HCT116 (cell line): ENCODE data around the gene SLC38A9. TPM values are rescaled to one million over a fixed set of nuclear protein-coding genes. Genes with fewer than 3 reads are reported as not detected.

Source experiments
- ATAC-seq: fragments of 200-7000 bp; cut with Tn5 transposase; 2 replicates; pipeline ENCODE4 v1.9.1; 2020; ENCODE audit warnings: mild to moderate bottlenecking, moderate library complexity
- Bru-seq: library from RNA; stranded (reverse); fragments of 400-500 nt; gene quantifications from one replicate; lab custom pipeline; 2021; lab: Mats Ljungman, UMichigan
- BruChase-seq, 2 experiments: library from RNA; stranded (reverse); fragments of 400-500 nt; gene quantifications; one replicate each; lab custom pipeline; 2021; lab: Mats Ljungman, UMichigan
- BruUV-seq: library from RNA; stranded (reverse); fragments of 400-500 nt; replicated peaks from 2 replicates; lab custom pipeline; 2021; lab: Mats Ljungman, UMichigan
- CTCF ChIA-PET: fragments of 300-600 bp; sonication (Branson Sonifier 250); formaldehyde crosslinking; loops from one replicate; lab custom pipeline; 2021; ENCODE audit warnings: antibody characterized with exemption; lab: Charles Lee
- POLR2A ChIA-PET: fragments of 300-600, 350-600 bp; sonication (Branson Sonifier 250); formaldehyde crosslinking; loops from one replicate; lab custom pipeline; 2021; ENCODE audit warnings: antibody characterized with exemption; lab: Charles Lee
- RAD21 ChIA-PET, 2 experiments: fragments of 300-600 bp; sonication (Branson Sonifier 250); formaldehyde crosslinking; loops; one replicate each; lab custom pipeline; 2023; ENCODE audit warnings: low total read pairs in 2 of 2; ENCODE audit not compliant: uncharacterized antibody in 2 of 2, unreplicated experiment in 2 of 2, low non-redundant PET in 1 of 2; lab: Charles Lee
- DNase-seq: peaks from one replicate; pipeline ENCODE4 v3.0.0-alpha.2; 2010; ENCODE audit warnings: low read depth, low spot score
- H2AFZ ChIP-seq: fragments of 200-600 bp; shearing (Covaris generic), sonication (generic); 2 replicates; pipeline ENCODE4 v1.6.1; 2017; ENCODE audit warnings: low read depth, mixed run types, mixed read lengths, antibody characterized with exemption, low read length; ENCODE audit not compliant: poor library complexity, severe bottlenecking
- H3K27ac ChIP-seq: 2 replicates; pipeline ENCODE4 v1.5.1; 2012; ENCODE audit warnings: low read depth, low read length
- H3K27me3 ChIP-seq: fragments of 200-600 bp; sonication (generic); 2 replicates; pipeline ENCODE4 v1.6.1; 2016; ENCODE audit warnings: mixed run types, low read length, mixed read lengths; ENCODE audit not compliant: insufficient read depth
- H3K36me3 ChIP-seq, 2 experiments: fragments of 200-500 bp in 1 of 2; fragments of 200-600 bp in 1 of 2; sonication (Bioruptor generic) in 1 of 2; sonication (generic) in 1 of 2; 2 replicates each; pipeline versions ENCODE4 v1.5.1 to v1.6.1; 2014 to 2016; ENCODE audit warnings: low read length in 2 of 2, inconsistent platforms in 1 of 2, mixed read lengths in 1 of 2, mixed run types in 1 of 2; ENCODE audit not compliant: insufficient read depth in 2 of 2, control insufficient read depth in 1 of 2
- H3K4me1 ChIP-seq, 2 experiments: fragments of 200-600 bp in 1 of 2; sonication (generic) in 1 of 2; 2 replicates each; pipeline versions ENCODE4 v1.5.1 to v1.6.1; 2012 to 2017; ENCODE audit warnings: low read length in 2 of 2, inconsistent platforms in 1 of 2, mild to moderate bottlenecking in 1 of 2, mixed read lengths in 1 of 2, mixed run types in 1 of 2, moderate library complexity in 1 of 2; ENCODE audit not compliant: insufficient read depth in 2 of 2, control insufficient read depth in 1 of 2
- H3K4me2 ChIP-seq: fragments of 200-600 bp; sonication (generic); 2 replicates; pipeline ENCODE4 v1.6.1; 2017; ENCODE audit warnings: mixed run types, low read length, mixed read lengths
- H3K4me3 ChIP-seq, 2 experiments: fragments of 200-600 bp in 1 of 2; sonication (generic) in 1 of 2; replicated peaks in 1 of 2; 2 replicates each; pipeline ENCODE4 v1.5.1; 2011 to 2016; ENCODE audit warnings: low read length in 2 of 2, control low read depth in 1 of 2, low read depth in 1 of 2, mild to moderate bottlenecking in 1 of 2, mixed read lengths in 1 of 2, mixed run types in 1 of 2
- H3K79me2 ChIP-seq: fragments of 200-600 bp; sonication (generic); 2 replicates; pipeline ENCODE4 v1.6.1; 2017; ENCODE audit warnings: mild to moderate bottlenecking, mixed run types, low read length, moderate library complexity, mixed read lengths; ENCODE audit not compliant: insufficient read depth
- H3K9ac ChIP-seq: fragments of 200-600 bp; sonication (generic); 2 replicates; pipeline ENCODE4 v1.6.1; 2016; ENCODE audit warnings: low read length, mixed read lengths
- H3K9me2 ChIP-seq: fragments of 200-600 bp; sonication (generic), shearing (Covaris generic); 2 replicates; pipeline ENCODE4 v1.6.1; 2017; ENCODE audit warnings: mixed run types, mild to moderate bottlenecking, moderate library complexity; ENCODE audit not compliant: insufficient read depth
- H3K9me3 ChIP-seq, 2 experiments: fragments of 200-500 bp in 1 of 2; fragments of 200-600 bp in 1 of 2; sonication (Bioruptor generic) in 1 of 2; sonication (generic) in 1 of 2; 2 replicates each; pipeline ENCODE4 v1.6.1; 2014 to 2017; ENCODE audit warnings: low read length in 2 of 2, mixed read lengths in 2 of 2, inconsistent platforms in 1 of 2, low read depth in 1 of 2, mild to moderate bottlenecking in 1 of 2, mixed run types in 1 of 2, moderate library complexity in 1 of 2; ENCODE audit not compliant: control insufficient read depth in 1 of 2, insufficient read depth in 1 of 2
- H4K20me1 ChIP-seq: fragments of 200-600 bp; sonication (generic), shearing (Covaris generic); 2 replicates; pipeline ENCODE4 v1.6.1; 2017; ENCODE audit warnings: mixed run types, mild to moderate bottlenecking, moderate library complexity; ENCODE audit not compliant: insufficient read depth
- ATF3 ChIP-seq: IDR thresholded peaks from 2 replicates; pipeline ENCODE4 v1.6.1; 2012
- CBX3 ChIP-seq: IDR thresholded peaks from 2 replicates; pipeline ENCODE4 v1.6.1; 2012; ENCODE audit warnings: low read depth
- CEBPB ChIP-seq: IDR thresholded peaks from 2 replicates; pipeline ENCODE4 v1.6.1; 2012; ENCODE audit warnings: low read depth
- EGR1 ChIP-seq: IDR thresholded peaks from 2 replicates; pipeline ENCODE4 v1.6.1; 2012; ENCODE audit warnings: low read depth
- ELF1 ChIP-seq: IDR thresholded peaks from 2 replicates; pipeline ENCODE4 v1.6.1; 2012; ENCODE audit warnings: low read depth, borderline replicate concordance
- EZH2 ChIP-seq: fragments of 200-600 bp; sonication (generic); IDR thresholded peaks from 2 replicates; pipeline ENCODE4 v1.6.1; 2017; ENCODE audit warnings: antibody characterized with exemption, mixed run types
- EZH2phosphoT487 ChIP-seq: fragments of 200-600 bp; IDR thresholded peaks from 2 replicates; pipeline ENCODE4 v1.6.1; 2018; ENCODE audit warnings: antibody characterized with exemption, borderline replicate concordance
- FOSL1 ChIP-seq: IDR thresholded peaks from 2 replicates; pipeline ENCODE4 v1.6.1; 2012; ENCODE audit warnings: low read depth
- JUND ChIP-seq: IDR thresholded peaks from 2 replicates; pipeline ENCODE4 v1.6.1; 2012
- MAX ChIP-seq: IDR thresholded peaks from 2 replicates; pipeline ENCODE4 v1.6.1; 2012
- POLR2A ChIP-seq: IDR thresholded peaks from 2 replicates; pipeline ENCODE4 v1.7.0; 2011; ENCODE audit warnings: borderline replicate concordance; ENCODE audit not compliant: insufficient read depth, insufficient read length; ENCODE audit errors: extremely low read depth
- POLR2AphosphoS5 ChIP-seq: IDR thresholded peaks from 2 replicates; pipeline ENCODE4 v1.6.1; 2011; ENCODE audit warnings: mild to moderate bottlenecking, low read depth, low read length, moderate library complexity
- RAD21 ChIP-seq: IDR thresholded peaks from 2 replicates; pipeline ENCODE4 v1.6.1; 2012; ENCODE audit warnings: low read depth, mild to moderate bottlenecking
- SIN3A ChIP-seq: IDR thresholded peaks from 2 replicates; pipeline ENCODE4 v1.6.1; 2012; ENCODE audit warnings: low read depth
- SRF ChIP-seq: IDR thresholded peaks from 2 replicates; pipeline ENCODE4 v1.6.1; 2012; ENCODE audit warnings: low read depth
- TCF7L2 ChIP-seq: IDR thresholded peaks from 2 replicates; pipeline ENCODE4 v1.7.0; 2011; ENCODE audit warnings: borderline replicate concordance, inconsistent platforms; ENCODE audit not compliant: insufficient read depth, insufficient read length; ENCODE audit errors: extremely low read depth
- YY1 ChIP-seq: IDR thresholded peaks from 2 replicates; pipeline ENCODE4 v1.6.1; 2011; ENCODE audit warnings: low read length, low read depth, moderate library complexity, mild to moderate bottlenecking; ENCODE audit not compliant: insufficient replicate concordance; ENCODE audit errors: extremely low read depth
- ZBTB33 ChIP-seq: IDR thresholded peaks from 2 replicates; pipeline ENCODE4 v1.6.1; 2011; ENCODE audit warnings: mild to moderate bottlenecking, low read length, moderate library complexity; ENCODE audit not compliant: insufficient replicate concordance; ENCODE audit errors: extremely low read depth
- ZNF274 ChIP-seq: fragments of 200-500 bp; sonication (Bioruptor generic); IDR thresholded peaks from 2 replicates; pipeline ENCODE4 v1.6.1; 2014; ENCODE audit warnings: mild to moderate bottlenecking, low read depth, low read length, inconsistent platforms
- intact Hi-C: fragments of 100-400 bp; cut with micrococcal nuclease; formaldehyde crosslinking; loops from 2 replicates; pipeline ENCODE4 v1.10.0; 2022
- long read RNA-seq: library from polyadenylated mRNA; unstranded; transcript quantifications from one replicate; pipeline ENCODE4 v2.0.0, GENCODE V29; 2021; ENCODE audit not compliant: unreplicated experiment
- polyA plus RNA-seq: library from polyadenylated mRNA; unstranded; fragments of >200 nt; gene quantifications from 2 replicates; pipeline ENCODE4 v1.2.1, GENCODE V29; 2012; ENCODE audit warnings: missing spikeins
- total RNA-seq: library from RNA; stranded (reverse); gene quantifications from one replicate; pipeline ENCODE4 v1.2.1, GENCODE V29; 2021; ENCODE audit not compliant: unreplicated experiment

Gene SLC38A9, protein sequence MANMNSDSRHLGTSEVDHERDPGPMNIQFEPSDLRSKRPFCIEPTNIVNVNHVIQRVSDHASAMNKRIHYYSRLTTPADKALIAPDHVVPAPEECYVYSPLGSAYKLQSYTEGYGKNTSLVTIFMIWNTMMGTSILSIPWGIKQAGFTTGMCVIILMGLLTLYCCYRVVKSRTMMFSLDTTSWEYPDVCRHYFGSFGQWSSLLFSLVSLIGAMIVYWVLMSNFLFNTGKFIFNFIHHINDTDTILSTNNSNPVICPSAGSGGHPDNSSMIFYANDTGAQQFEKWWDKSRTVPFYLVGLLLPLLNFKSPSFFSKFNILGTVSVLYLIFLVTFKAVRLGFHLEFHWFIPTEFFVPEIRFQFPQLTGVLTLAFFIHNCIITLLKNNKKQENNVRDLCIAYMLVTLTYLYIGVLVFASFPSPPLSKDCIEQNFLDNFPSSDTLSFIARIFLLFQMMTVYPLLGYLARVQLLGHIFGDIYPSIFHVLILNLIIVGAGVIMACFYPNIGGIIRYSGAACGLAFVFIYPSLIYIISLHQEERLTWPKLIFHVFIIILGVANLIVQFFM
- total RNA-seq (12.6 TPM), Bru-seq, nascent RNA (percentile 61 among the genes with signal in this experiment), BruChase-seq, experiment 1, labeled RNA remaining after a 6-hour chase (percentile 57 among the genes with signal in this experiment), BruChase-seq, experiment 2, labeled RNA remaining after a 2-hour chase (percentile 63 among the genes with signal in this experiment)
- polyA plus RNA-seq: 7.9 and 8.8 TPM in 2 replicates
- long read RNA-seq, transcript SLC38A9-202 (16 exons, 2,927 nt): major isoform, 8 of 17 reads
- long read RNA-seq, partial matches to known transcripts: 0 of 17 reads
- long read RNA-seq, other reads (novel, unspliced or antisense): 8 of 17 reads

DNA sequence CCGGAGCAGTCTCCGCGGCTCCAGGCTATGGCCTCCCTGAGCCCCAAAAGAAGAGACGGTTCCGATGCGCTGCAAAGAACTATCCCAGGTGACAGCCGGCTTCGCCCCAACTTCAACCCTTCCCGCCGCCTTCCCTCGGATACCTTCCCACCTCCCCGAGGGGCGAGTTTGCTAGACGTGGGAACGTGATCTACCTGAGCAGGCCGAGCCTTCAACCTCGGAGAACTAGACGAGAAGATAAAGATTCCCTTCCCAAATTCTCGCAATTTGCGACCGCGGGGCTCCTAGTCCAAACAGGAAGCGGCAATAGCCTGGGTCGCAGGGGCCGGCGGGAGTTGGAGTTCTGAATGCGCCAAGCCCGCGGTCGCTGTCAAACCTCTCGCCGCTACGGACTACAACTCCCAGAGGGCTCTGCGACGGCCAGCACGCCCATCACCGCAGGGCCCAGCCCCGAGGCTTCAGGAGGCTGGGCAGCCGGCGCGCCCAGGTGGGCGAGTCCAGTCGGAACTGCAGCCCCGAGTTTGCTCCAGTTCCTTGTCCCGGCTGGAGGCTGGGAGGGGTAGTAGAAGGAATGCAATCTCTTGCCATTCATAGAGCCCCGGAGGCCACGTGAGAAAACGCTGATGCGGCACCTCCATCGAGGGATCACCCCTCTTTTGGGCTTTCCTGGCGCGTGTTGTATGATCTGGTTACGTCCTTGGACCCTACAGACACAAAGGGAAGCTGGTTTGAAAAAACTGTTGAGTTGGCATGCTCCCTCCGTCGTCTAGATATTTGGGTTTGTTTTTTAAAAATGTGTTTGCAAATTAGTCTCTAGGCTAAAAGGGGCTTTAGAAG is at the start of gene SLC38A9:
SLC38A9 (minus strand) TSS at position 302 of the 837 bp plus-strand sequence. CDS start 14,366 bp downstream, outside the sequence.
- H3K9me2 ChIP-seq: no peaks in the 10 kb centered on the region
- no peaks in the 10 kb centered on the region for H4K20me1 ChIP-seq
- no peaks in the 10 kb centered on the region for H3K9me3 ChIP-seq
- POLR2A ChIA-PET: no interaction called here
- H2AFZ ChIP-seq: peak within 1 kb of the TSS; percentile 34
- no peaks in the 10 kb centered on the region for H3K27me3 ChIP-seq
- peak; percentile 83 for DNase-seq
- peak within 1 kb of the TSS; percentile 76 for H3K9ac ChIP-seq
- no peaks in the 10 kb centered on the region for H3K36me3 ChIP-seq
- H3K4me3 ChIP-seq: peak within 1 kb of the TSS; percentile 93 to 97
- ATAC-seq: peak; percentile 100
- peaks cover 6 to 14% of the 10 kb centered on the region in 2 experiments; a peak in 2 of 4 replicates for H3K4me1 ChIP-seq
- intact Hi-C loops: loop anchor here (5.0 kb wide), 2 partner anchors 210 to 490 kb away; no protein-coding TSS in a partner anchor
- BruUV-seq: TSS peak; percentile 88
- RAD21 ChIA-PET: no interaction called here
- H3K4me2 ChIP-seq: peak within 1 kb of the TSS; percentile 87
- no peaks in the 10 kb centered on the region for H3K79me2 ChIP-seq
- no peak within 1 kb of the TSS; the same call in 1 of the 2 replicates for H3K27ac ChIP-seq
- CTCF ChIA-PET: interaction anchor here (0.8 kb wide), 1 partner anchor 224 kb away, joined by 3 read pairs; no protein-coding TSS in a partner anchor
- no peak for TF ChIP-seq CEBPB
- no peak for TF ChIP-seq ZNF274
- TF ChIP-seq FOSL1: no peak
- peak; percentile 28 for TF ChIP-seq TCF7L2
- peak; percentile 49 for TF ChIP-seq MAX
- TF ChIP-seq EZH2: no peak
- TF ChIP-seq YY1: peak; percentile 51
- no peak for TF ChIP-seq CBX3
- peak; percentile 89 for TF ChIP-seq POLR2A
- TF ChIP-seq SIN3A: no peak; the same call in 1 of the 2 replicates
- TF ChIP-seq EZH2phosphoT487: no peak
- no peak for TF ChIP-seq ATF3
- peak; percentile 87 for TF ChIP-seq ELF1
- TF ChIP-seq SRF: no peak
- peak; percentile 90 for TF ChIP-seq POLR2AphosphoS5
- TF ChIP-seq RAD21: no peak
- TF ChIP-seq ZBTB33: peak; percentile 78
- no peak for TF ChIP-seq JUND
- TF ChIP-seq EGR1: no peak
